IMR-90 (cell line): ENCODE data around the gene NPM1. TPM values are rescaled to one million over a fixed set of nuclear protein-coding genes. Genes with fewer than 3 reads are reported as not detected.

ENCODE experiments used
- ATAC-seq: fragments of 200-7000 bp; cut with Tn5 transposase; 2 replicates; pipeline ENCODE4 v1.9.1; 2020; ENCODE audit warnings: low read depth, mild to moderate bottlenecking, moderate library complexity
- BruUV-seq: library from RNA; stranded (reverse); fragments of 400-500 nt; replicated peaks from 2 replicates; lab custom pipeline; 2021; lab: Mats Ljungman, UMichigan
- CTCF ChIA-PET: fragments of 300-600 bp; formaldehyde crosslinking; extraction: SDS; loops from one replicate; lab custom pipeline; 2021; ENCODE audit warnings: antibody characterized with exemption; lab: Yijun Ruan, JAX
- POLR2A ChIA-PET: fragments of 300-600 bp; sonication (Branson Sonifier 250); formaldehyde crosslinking; loops from one replicate; lab custom pipeline; 2022; ENCODE audit warnings: antibody characterized with exemption; ENCODE audit not compliant: unreplicated experiment; lab: Charles Lee
- DNase-seq: peaks from one replicate; pipeline ENCODE4 v3.0.0; 2013
- H2AFZ ChIP-seq: replicated peaks from 2 replicates; pipeline ENCODE3; 2013; ENCODE audit warnings: low read length, mild to moderate bottlenecking; ENCODE audit not compliant: poor library complexity
- H2AK5ac ChIP-seq: 2 replicates; pipeline ENCODE4 v1.6.1; 2013; ENCODE audit warnings: low read depth, low read length, inconsistent platforms
- H2AK9ac ChIP-seq: replicated peaks from 2 replicates; pipeline ENCODE3; 2013; ENCODE audit warnings: mild to moderate bottlenecking, low read depth, low read length, moderate library complexity; ENCODE audit not compliant: poor library complexity
- H2BK120ac ChIP-seq: 2 replicates; pipeline ENCODE4 v1.6.1; 2013; ENCODE audit warnings: low read depth, low read length, inconsistent platforms
- H2BK15ac ChIP-seq: 3 replicates; pipeline ENCODE4 v1.6.1; 2013; ENCODE audit warnings: low read depth, low read length, inconsistent platforms
- H2BK20ac ChIP-seq: 2 replicates; pipeline ENCODE4 v1.6.1; 2013; ENCODE audit warnings: low read depth, mild to moderate bottlenecking, inconsistent platforms, low read length, moderate library complexity
- H2BK5ac ChIP-seq: 2 replicates; pipeline ENCODE4 v1.6.1; 2013; ENCODE audit warnings: mild to moderate bottlenecking, low read depth, low read length, inconsistent platforms; ENCODE audit not compliant: poor library complexity, severe bottlenecking
- H3K14ac ChIP-seq: replicated peaks from 2 replicates; pipeline ENCODE4 v1.6.1; 2013; ENCODE audit warnings: low read depth, low read length, inconsistent platforms
- H3K18ac ChIP-seq: 2 replicates; pipeline ENCODE4 v1.6.1; 2013; ENCODE audit warnings: low read depth, low read length, control low read depth
- H3K23ac ChIP-seq: 2 replicates; pipeline ENCODE4 v1.6.1; 2013; ENCODE audit warnings: low read depth, low read length, inconsistent platforms
- H3K27ac ChIP-seq: 2 replicates; pipeline ENCODE4 v1.5.1; 2013; ENCODE audit warnings: mild to moderate bottlenecking, control low read depth, low read length; ENCODE audit not compliant: insufficient read depth
- H3K27me3 ChIP-seq: 2 replicates; pipeline ENCODE4 v1.6.1; 2013; ENCODE audit warnings: low read length; ENCODE audit not compliant: control insufficient read depth, insufficient read depth
- H3K36me3 ChIP-seq: 2 replicates; pipeline ENCODE4 v1.6.1; 2013; ENCODE audit warnings: low read length, mixed read lengths; ENCODE audit not compliant: control insufficient read depth, insufficient read depth
- H3K4ac ChIP-seq: 2 replicates; pipeline ENCODE4 v1.6.1; 2013; ENCODE audit warnings: low read depth, low read length, inconsistent platforms
- H3K4me1 ChIP-seq: 2 replicates; pipeline ENCODE4 v1.6.1; 2013; ENCODE audit warnings: low read length, mixed read lengths; ENCODE audit not compliant: control insufficient read depth, insufficient read depth
- H3K4me2 ChIP-seq: 2 replicates; pipeline ENCODE4 v1.6.1; 2013; ENCODE audit warnings: low read depth, mild to moderate bottlenecking, control low read depth, low read length, moderate library complexity
- H3K4me3 ChIP-seq: 2 replicates; pipeline ENCODE4 v1.5.1; 2013; ENCODE audit warnings: low read depth, mild to moderate bottlenecking, control low read depth, low read length, moderate library complexity; ENCODE audit not compliant: insufficient read depth
- H3K56ac ChIP-seq: 2 replicates; pipeline ENCODE4 v1.6.1; 2013; ENCODE audit warnings: low read length, inconsistent platforms; ENCODE audit not compliant: insufficient read depth; ENCODE audit errors: extremely low read depth
- H3K79me1 ChIP-seq, 2 experiments: 2 replicates each; pipeline ENCODE4 v1.6.1; 2013; ENCODE audit warnings: low read length in 2 of 2, inconsistent platforms in 1 of 2, low read depth in 1 of 2
- H3K9ac ChIP-seq: 2 replicates; pipeline ENCODE4 v1.6.1; 2013; ENCODE audit warnings: low read depth, low read length, control low read depth
- H3K9me1 ChIP-seq: 2 replicates; pipeline ENCODE4 v1.6.1; 2013; ENCODE audit warnings: low read length, inconsistent platforms; ENCODE audit not compliant: insufficient read depth
- H3K9me3 ChIP-seq: 2 replicates; pipeline ENCODE4 v1.6.1; 2013; ENCODE audit warnings: low read length; ENCODE audit not compliant: control insufficient read depth, insufficient read depth
- H4K20me1 ChIP-seq: 2 replicates; pipeline ENCODE4 v1.6.1; 2013; ENCODE audit warnings: low read length, inconsistent platforms; ENCODE audit not compliant: insufficient read depth
- H4K5ac ChIP-seq: 2 replicates; pipeline ENCODE4 v1.6.1; 2013; ENCODE audit warnings: mild to moderate bottlenecking, low read depth, low read length, control low read depth
- H4K8ac ChIP-seq, 2 experiments: 2 replicates each; pipeline ENCODE4 v1.6.1; 2013; ENCODE audit warnings: low read depth in 2 of 2, low read length in 2 of 2, control low read depth in 1 of 2, inconsistent platforms in 1 of 2
- H4K91ac ChIP-seq: 2 replicates; pipeline ENCODE4 v1.6.1; 2013; ENCODE audit warnings: low read depth, low read length, inconsistent platforms; ENCODE audit not compliant: insufficient read depth
- NFE2L2 ChIP-seq: fragments of 150-350 bp; IDR thresholded peaks from 2 replicates; pipeline ENCODE4 v1.6.1; 2016; ENCODE audit warnings: low read depth, mild to moderate bottlenecking, low read length
- WGBS, 2 experiments: methylation state at CpG; one replicate each; pipeline versions ENCODE4 v1.1.5 to v1.1.7; 2013; ENCODE audit warnings: missing lambda C conversion rate in 2 of 2; ENCODE audit not compliant: insufficient read length in 1 of 2; ENCODE audit errors: extremely low coverage in 2 of 2; 5-methylcytosine and 5-hydroxymethylcytosine counted together
- dilution Hi-C: fragments of 300-500 bp; cut with HindIII; formaldehyde crosslinking; loops from one replicate; pipeline ENCODE4 v1.14.3; 2018; ENCODE audit warnings: low sequenced_read_pairs; ENCODE audit not compliant: unreplicated experiment
- in situ Hi-C: fragments of 300-500 bp; cut with MboI; formaldehyde crosslinking; loops from 3 replicates; pipeline ENCODE4 v1.14.3; 2019; ENCODE audit warnings: low sequenced_read_pairs, inconsistent platforms, mixed read lengths
- intact Hi-C: fragments of 100-400 bp; cut with micrococcal nuclease; formaldehyde crosslinking; loops from 2 replicates; pipeline ENCODE4 v1.10.0; 2022
- polyA plus RNA-seq, 3 experiments: library from polyadenylated mRNA; depleted of rRNA; stranded (reverse); fragments of >200 nt; gene quantifications; 2 replicates each; pipeline ENCODE4 v1.2.3, GENCODE V29; 2012; ENCODE audit warnings: low replicate concordance in 1 of 3
- total RNA-seq: library from RNA; depleted of rRNA; stranded (reverse); fragments of >200 nt; gene quantifications from 2 replicates; pipeline ENCODE4 v1.2.3, GENCODE V29; 2012

NPM1 gene
- total and polyA plus RNA-seq, 2 of the 4 experiments (the other 2 are of a cell fraction): 856 to 929 TPM

GRCh38 chr5:171390883-171391677 lies 3.4 kb downstream of the NPM1 start:
- H2BK15ac ChIP-seq: no peak overlapping the region
- H3K36me3 ChIP-seq: peaks cover 32% of the 10 kb centered on the region
- H2BK20ac ChIP-seq: no peak overlapping the region
- CTCF ChIA-PET: no interaction called here
- H3K18ac ChIP-seq: no peak overlapping the region
- H2BK120ac ChIP-seq: no peak overlapping the region
- ATAC-seq (no peak), DNase-seq (no peak)
- H2BK5ac ChIP-seq: no peak overlapping the region
- no peak for TF ChIP-seq NFE2L2
- peaks cover 5% of the 10 kb centered on the region; the same call in 1 of the 2 replicates for H3K9me1 ChIP-seq
- no peak overlapping the region for H3K56ac ChIP-seq
- H3K4me2 ChIP-seq: peak overlapping the region; percentile 46
- H4K20me1 ChIP-seq: peaks cover 83% of the 10 kb centered on the region
- no peak overlapping the region for H3K23ac ChIP-seq
- no peak overlapping the region for H4K5ac ChIP-seq
- BruUV-seq: no TSS peak
- no peaks in the 10 kb centered on the region; the same call in 1 of the 2 replicates for H3K4me1 ChIP-seq
- no peak overlapping the region for H3K9ac ChIP-seq
- H2AK9ac ChIP-seq: no peak overlapping the region
- H3K14ac ChIP-seq: no peak overlapping the region
- dilution Hi-C loops (no loop called here), in situ Hi-C loops (no loop called here), intact Hi-C loops (no loop called here)
- no peak overlapping the region for H3K27ac ChIP-seq
- no peak overlapping the region for H2AFZ ChIP-seq
- no peak overlapping the region for H3K4me3 ChIP-seq
- H3K4ac ChIP-seq: no peak overlapping the region
- H3K27me3 ChIP-seq: no peaks in the 10 kb centered on the region
- H3K9me3 ChIP-seq: no peaks in the 10 kb centered on the region
- POLR2A ChIA-PET: no interaction called here
- H2AK5ac ChIP-seq: no peak overlapping the region
- H3K79me1 ChIP-seq: peaks cover 0 to 29% of the 10 kb centered on the region in 2 experiments; a peak in 2 of 4 replicates
- H4K8ac ChIP-seq: no peak overlapping the region
- WGBS, 2 experiments: 92% methylated on average over 2 of the region's 8 CpGs; no CpG with 5 or more reads in 1 of the 2 experiments
- H4K91ac ChIP-seq: no peak overlapping the region
